Gastroesophageal sphincter (tissue), 3 donors: ENCODE data around the gene TICAM1.
"Not testable (repeated sequence)": the region's sequence is repeated elsewhere in the genome, so short reads cannot be mapped to it uniquely, and the experiment has no call there.

Experiments used
- CTCF ChIP-seq, 4 experiments: fragments of 200-600 bp in 2 of 4; fragments of 450-650 bp in 2 of 4; sonication (generic) in 1 of 4; IDR thresholded peaks; one replicate each; pipeline ENCODE4 v1.5.1; 2017 to 2019; ENCODE audit warnings: antibody characterized with exemption in 4 of 4, mild to moderate bottlenecking in 2 of 4, moderate library complexity in 2 of 4
- POLR2A ChIP-seq, 2 donors: fragments of 450-650 bp; IDR thresholded peaks; one replicate each; pipeline ENCODE4 v1.6.1; 2017; ENCODE audit warnings: antibody characterized with exemption in 2 of 2, mild to moderate bottlenecking in 2 of 2, moderate library complexity in 1 of 2

DNA sequence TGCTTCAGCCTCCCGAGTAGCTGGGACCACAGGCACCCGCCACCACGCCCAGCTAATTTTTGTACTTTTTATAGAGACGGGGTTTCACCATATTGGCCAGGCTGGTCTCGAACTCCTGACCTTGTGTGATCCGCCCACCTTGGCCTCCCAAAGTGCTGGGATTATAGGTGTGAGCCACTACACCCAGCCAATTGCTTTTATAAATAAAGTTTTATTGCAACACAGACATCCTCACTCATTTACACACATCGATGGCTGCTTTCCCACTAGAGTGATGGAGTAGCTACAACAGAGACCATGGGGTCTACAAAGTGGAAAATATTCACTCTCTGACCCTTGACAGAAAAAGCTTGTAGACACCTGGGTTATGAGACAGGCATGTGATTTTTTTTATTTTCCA is 9.2 kb downstream of the TICAM1 start:
- not testable (repeated sequence) for TF ChIP-seq CTCF, POLR2A (IDR thresholded peaks at IDR 0.05)
